ENCODE results near the gene ZNF513. TPM values are rescaled to one million over a fixed set of nuclear protein-coding genes. Genes with fewer than 3 reads are reported as not detected.

ZNF513 gene
- total and polyA plus RNA-seq, 2 donors (not counting 1 experiment from before 2014, with no cell fraction given), result 29.0 to 36.8 TPM

DNA sequence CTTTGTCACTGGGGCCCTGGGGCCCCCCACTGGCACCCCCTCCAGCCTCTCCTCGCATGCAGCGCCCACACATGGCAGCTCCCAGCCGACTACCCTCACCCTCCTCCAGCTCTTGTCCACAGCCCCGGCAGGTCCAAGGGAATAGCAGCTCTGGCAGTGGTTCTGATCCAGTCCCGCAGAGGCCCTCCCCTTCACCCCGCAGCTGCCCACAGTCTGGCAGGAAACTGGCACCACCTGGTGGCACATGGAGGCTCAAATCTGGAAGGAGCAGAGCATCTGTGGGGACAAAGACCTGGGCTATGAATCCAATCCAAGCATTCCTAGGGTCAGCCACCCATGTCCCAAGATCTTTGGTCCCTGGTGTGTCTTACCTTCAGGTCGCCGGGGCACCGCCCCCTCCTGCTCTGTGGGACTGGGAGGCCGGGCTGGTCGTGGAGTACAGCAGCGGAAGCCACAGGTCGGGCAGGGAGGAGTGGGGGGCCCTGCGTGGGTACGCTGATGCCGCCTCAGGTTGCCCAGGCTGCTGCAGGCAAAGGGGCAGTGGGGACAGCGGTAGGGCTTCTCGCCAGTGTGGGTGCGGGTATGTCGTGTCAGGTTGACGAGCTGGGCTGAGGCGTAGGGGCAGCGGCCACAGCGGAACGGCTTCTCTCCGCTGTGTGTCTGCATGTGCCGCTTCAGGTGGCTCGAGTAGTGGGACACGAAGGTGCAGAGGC is 2.3 kb downstream of the ZNF513 start:
- Histone ChIP-seq H3K27ac (ENCODE audit: low read length in 2 of 2) (no peak overlapping the region), H2AFZ (ENCODE audit: insufficient read depth, low read depth, low read length, poor library complexity, severe bottlenecking) (no peak overlapping the region), H4K20me1 (ENCODE audit: control insufficient read depth, insufficient read depth, low read length, poor library complexity, severe bottlenecking) (peaks cover 49% of the 10 kb centered on the region), H3K36me3 (replicated peaks in 1 of 2; ENCODE audit: control extremely low read depth in 1 of 2, control insufficient read depth in 1 of 2, extremely low read depth in 1 of 2, insufficient read depth in 2 of 2, low read length in 1 of 2) (peaks cover 5 to 60% of the 10 kb centered on the region in 2 experiments), H3K9ac (ENCODE audit: low read length) (no peak overlapping the region), H3K9me3 (ENCODE audit: control extremely low read depth in 1 of 3, control insufficient read depth in 2 of 3, insufficient read depth in 1 of 3, low read length in 2 of 3) (no peaks in the 10 kb centered on the region), H3K4me3 (ENCODE audit: control extremely low read depth in 1 of 5, extremely low read depth in 1 of 5, insufficient read depth in 1 of 5, low read depth in 2 of 5, low read length in 4 of 5) (no peak overlapping the region), H3K79me2 (ENCODE audit: control insufficient read depth, insufficient read depth, low read length) (peaks cover 71% of the 10 kb centered on the region), H3K4me2 (replicated peaks; ENCODE audit: low read depth, low read length, poor library complexity, severe bottlenecking) (no peak overlapping the region), H3K4me1 (ENCODE audit: control insufficient read depth in 2 of 2, insufficient read depth in 2 of 2, low read length in 2 of 2) (peaks cover 16 to 20% of the 10 kb centered on the region in 2 donors), H3K27me3 (replicated peaks in 1 of 4; ENCODE audit: control extremely low read depth in 1 of 4, control insufficient read depth in 3 of 4, insufficient read depth in 4 of 4, low read length in 3 of 4) (no peaks in the 10 kb centered on the region)
- H3K9me3 Mint-ChIP-seq (ENCODE audit: insufficient read depth), result no peaks in the 10 kb centered on the region
- TF ChIP-seq, protein P1, sequence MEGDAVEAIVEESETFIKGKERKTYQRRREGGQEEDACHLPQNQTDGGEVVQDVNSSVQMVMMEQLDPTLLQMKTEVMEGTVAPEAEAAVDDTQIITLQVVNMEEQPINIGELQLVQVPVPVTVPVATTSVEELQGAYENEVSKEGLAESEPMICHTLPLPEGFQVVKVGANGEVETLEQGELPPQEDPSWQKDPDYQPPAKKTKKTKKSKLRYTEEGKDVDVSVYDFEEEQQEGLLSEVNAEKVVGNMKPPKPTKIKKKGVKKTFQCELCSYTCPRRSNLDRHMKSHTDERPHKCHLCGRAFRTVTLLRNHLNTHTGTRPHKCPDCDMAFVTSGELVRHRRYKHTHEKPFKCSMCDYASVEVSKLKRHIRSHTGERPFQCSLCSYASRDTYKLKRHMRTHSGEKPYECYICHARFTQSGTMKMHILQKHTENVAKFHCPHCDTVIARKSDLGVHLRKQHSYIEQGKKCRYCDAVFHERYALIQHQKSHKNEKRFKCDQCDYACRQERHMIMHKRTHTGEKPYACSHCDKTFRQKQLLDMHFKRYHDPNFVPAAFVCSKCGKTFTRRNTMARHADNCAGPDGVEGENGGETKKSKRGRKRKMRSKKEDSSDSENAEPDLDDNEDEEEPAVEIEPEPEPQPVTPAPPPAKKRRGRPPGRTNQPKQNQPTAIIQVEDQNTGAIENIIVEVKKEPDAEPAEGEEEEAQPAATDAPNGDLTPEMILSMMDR (IDR thresholded peaks at IDR 0.05), result no peak
- no peak for TF ChIP-seq EZH2 (IDR thresholded peaks at IDR 0.05; ENCODE audit: borderline replicate concordance, insufficient read depth, low read depth, low read length, poor library complexity, severe bottlenecking)
- peaks cover 32% of the 10 kb centered on the region for H3K4me1 Mint-ChIP-seq
- no peak overlapping the region for H3K4me3 Mint-ChIP-seq
- no peaks in the 10 kb centered on the region for H3K27me3 Mint-ChIP-seq
- no peak overlapping the region for H3K27ac Mint-ChIP-seq
- 95% methylated on average over 26 of the region's 29 CpGs for WGBS (ENCODE audit: insufficient coverage)
- no peak for ATAC-seq (ENCODE audit: low read depth)
- ChIA-PET POLR2A (interaction anchor here (0.5 kb wide), 1 partner anchor 11 kb away, joined by 3 read pairs; no protein-coding TSS in a partner anchor), CTCF (interaction anchor here (0.9 kb wide), 1 partner anchor 75 kb away, joined by 3 read pairs; no protein-coding TSS in a partner anchor)
- intact Hi-C loops (cut with micrococcal nuclease), result no loop called here
- DNase-seq, result no peak

- TF ChIP-seq, protein P1 (IDR thresholded peaks at IDR 0.05), result no peak
- no peak for TF ChIP-seq EZH2 (IDR thresholded peaks at IDR 0.05; ENCODE audit: borderline replicate concordance, insufficient read depth, low read depth, low read length, poor library complexity, severe bottlenecking)
- WGBS (ENCODE audit: insufficient coverage), result 92% methylated on average over 18 of the region's 18 CpGs
- Mint-ChIP-seq H3K27ac (peak overlapping the region; percentile 63), H3K27me3 (no peaks in the 10 kb centered on the region), H3K4me1 (peaks cover 36% of the 10 kb centered on the region), H3K4me3 (no peak overlapping the region), H3K9me3 (ENCODE audit: insufficient read depth) (no peaks in the 10 kb centered on the region)
- peaks cover 20 to 25% of the 10 kb centered on the region in 2 donors for H3K4me1 ChIP-seq (ENCODE audit: control insufficient read depth in 2 of 2, insufficient read depth in 2 of 2, low read length in 2 of 2)
- no peaks in the 10 kb centered on the region for H3K9me3 ChIP-seq (ENCODE audit: control extremely low read depth in 1 of 3, control insufficient read depth in 2 of 3, insufficient read depth in 1 of 3, low read length in 2 of 3)
- no peaks in the 10 kb centered on the region for H3K27me3 ChIP-seq (replicated peaks in 1 of 4; ENCODE audit: control extremely low read depth in 1 of 4, control insufficient read depth in 3 of 4, insufficient read depth in 4 of 4, low read length in 3 of 4)
- H2AFZ ChIP-seq (ENCODE audit: insufficient read depth, low read depth, low read length, poor library complexity, severe bottlenecking), result no peak overlapping the region
- H4K20me1 ChIP-seq (ENCODE audit: control insufficient read depth, insufficient read depth, low read length, poor library complexity, severe bottlenecking), result peaks cover 49% of the 10 kb centered on the region
- no peak overlapping the region for H3K4me2 ChIP-seq (replicated peaks; ENCODE audit: low read depth, low read length, poor library complexity, severe bottlenecking)
- DNase-seq, result no peak
- intact Hi-C loops (cut with micrococcal nuclease), result no loop called here
- H3K4me3 ChIP-seq (ENCODE audit: control extremely low read depth in 1 of 5, extremely low read depth in 1 of 5, insufficient read depth in 1 of 5, low read depth in 2 of 5, low read length in 4 of 5), result no peak overlapping the region
- POLR2A ChIA-PET, result no interaction called here
- H3K9ac ChIP-seq (ENCODE audit: low read length), result no peak overlapping the region
- H3K79me2 ChIP-seq (ENCODE audit: control insufficient read depth, insufficient read depth, low read length), result peaks cover 77% of the 10 kb centered on the region
- H3K27ac ChIP-seq (ENCODE audit: low read length in 2 of 2), result no peak overlapping the region
- ATAC-seq (ENCODE audit: low read depth), result no peak
- CTCF ChIA-PET, result interaction anchor here (0.9 kb wide), 1 partner anchor 74 kb away, joined by 3 read pairs; no protein-coding TSS in a partner anchor
- peaks cover 5 to 64% of the 10 kb centered on the region in 2 experiments for H3K36me3 ChIP-seq (replicated peaks in 1 of 2; ENCODE audit: control extremely low read depth in 1 of 2, control insufficient read depth in 1 of 2, extremely low read depth in 1 of 2, insufficient read depth in 2 of 2, low read length in 1 of 2)
Observed at GRCh38 chr2:27377618-27378095, 2.9 kb downstream of the ZNF513 start.
